IMR-90 (cell line): Measurements from ENCODE around the gene NHP2. TPM values are rescaled to one million over a fixed set of nuclear protein-coding genes. Genes with fewer than 3 reads are reported as not detected.

Source experiments
- ATAC-seq: fragments of 200-7000 bp; cut with Tn5 transposase; 2 replicates; pipeline ENCODE4 v1.9.1; 2020; ENCODE audit warnings: low read depth, mild to moderate bottlenecking, moderate library complexity
- BruUV-seq: library from RNA; stranded (reverse); fragments of 400-500 nt; replicated peaks from 2 replicates; lab custom pipeline; 2021; lab: Mats Ljungman, UMichigan
- CTCF ChIA-PET: fragments of 300-600 bp; formaldehyde crosslinking; extraction: SDS; loops from one replicate; lab custom pipeline; 2021; ENCODE audit warnings: antibody characterized with exemption; lab: Yijun Ruan, JAX
- POLR2A ChIA-PET: fragments of 300-600 bp; sonication (Branson Sonifier 250); formaldehyde crosslinking; loops from one replicate; lab custom pipeline; 2022; ENCODE audit warnings: antibody characterized with exemption; ENCODE audit not compliant: unreplicated experiment; lab: Charles Lee
- DNase-seq: peaks from one replicate; pipeline ENCODE4 v3.0.0; 2013
- H2AFZ ChIP-seq: replicated peaks from 2 replicates; pipeline ENCODE3; 2013; ENCODE audit warnings: low read length, mild to moderate bottlenecking; ENCODE audit not compliant: poor library complexity
- H2AK5ac ChIP-seq: 2 replicates; pipeline ENCODE4 v1.6.1; 2013; ENCODE audit warnings: low read depth, low read length, inconsistent platforms
- H2AK9ac ChIP-seq: replicated peaks from 2 replicates; pipeline ENCODE3; 2013; ENCODE audit warnings: mild to moderate bottlenecking, low read depth, low read length, moderate library complexity; ENCODE audit not compliant: poor library complexity
- H2BK120ac ChIP-seq: 2 replicates; pipeline ENCODE4 v1.6.1; 2013; ENCODE audit warnings: low read depth, low read length, inconsistent platforms
- H2BK15ac ChIP-seq: 3 replicates; pipeline ENCODE4 v1.6.1; 2013; ENCODE audit warnings: low read depth, low read length, inconsistent platforms
- H2BK20ac ChIP-seq: 2 replicates; pipeline ENCODE4 v1.6.1; 2013; ENCODE audit warnings: low read depth, mild to moderate bottlenecking, inconsistent platforms, low read length, moderate library complexity
- H2BK5ac ChIP-seq: 2 replicates; pipeline ENCODE4 v1.6.1; 2013; ENCODE audit warnings: mild to moderate bottlenecking, low read depth, low read length, inconsistent platforms; ENCODE audit not compliant: poor library complexity, severe bottlenecking
- H3K14ac ChIP-seq: replicated peaks from 2 replicates; pipeline ENCODE4 v1.6.1; 2013; ENCODE audit warnings: low read depth, low read length, inconsistent platforms
- H3K18ac ChIP-seq: 2 replicates; pipeline ENCODE4 v1.6.1; 2013; ENCODE audit warnings: low read depth, low read length, control low read depth
- H3K23ac ChIP-seq: 2 replicates; pipeline ENCODE4 v1.6.1; 2013; ENCODE audit warnings: low read depth, low read length, inconsistent platforms
- H3K27ac ChIP-seq: 2 replicates; pipeline ENCODE4 v1.5.1; 2013; ENCODE audit warnings: mild to moderate bottlenecking, control low read depth, low read length; ENCODE audit not compliant: insufficient read depth
- H3K27me3 ChIP-seq: 2 replicates; pipeline ENCODE4 v1.6.1; 2013; ENCODE audit warnings: low read length; ENCODE audit not compliant: control insufficient read depth, insufficient read depth
- H3K36me3 ChIP-seq: 2 replicates; pipeline ENCODE4 v1.6.1; 2013; ENCODE audit warnings: low read length, mixed read lengths; ENCODE audit not compliant: control insufficient read depth, insufficient read depth
- H3K4ac ChIP-seq: 2 replicates; pipeline ENCODE4 v1.6.1; 2013; ENCODE audit warnings: low read depth, low read length, inconsistent platforms
- H3K4me1 ChIP-seq: 2 replicates; pipeline ENCODE4 v1.6.1; 2013; ENCODE audit warnings: low read length, mixed read lengths; ENCODE audit not compliant: control insufficient read depth, insufficient read depth
- H3K4me2 ChIP-seq: 2 replicates; pipeline ENCODE4 v1.6.1; 2013; ENCODE audit warnings: low read depth, mild to moderate bottlenecking, control low read depth, low read length, moderate library complexity
- H3K4me3 ChIP-seq: 2 replicates; pipeline ENCODE4 v1.5.1; 2013; ENCODE audit warnings: low read depth, mild to moderate bottlenecking, control low read depth, low read length, moderate library complexity; ENCODE audit not compliant: insufficient read depth
- H3K56ac ChIP-seq: 2 replicates; pipeline ENCODE4 v1.6.1; 2013; ENCODE audit warnings: low read length, inconsistent platforms; ENCODE audit not compliant: insufficient read depth; ENCODE audit errors: extremely low read depth
- H3K79me1 ChIP-seq, 2 experiments: 2 replicates each; pipeline ENCODE4 v1.6.1; 2013; ENCODE audit warnings: low read length in 2 of 2, inconsistent platforms in 1 of 2, low read depth in 1 of 2
- H3K9ac ChIP-seq: 2 replicates; pipeline ENCODE4 v1.6.1; 2013; ENCODE audit warnings: low read depth, low read length, control low read depth
- H3K9me1 ChIP-seq: 2 replicates; pipeline ENCODE4 v1.6.1; 2013; ENCODE audit warnings: low read length, inconsistent platforms; ENCODE audit not compliant: insufficient read depth
- H3K9me3 ChIP-seq: 2 replicates; pipeline ENCODE4 v1.6.1; 2013; ENCODE audit warnings: low read length; ENCODE audit not compliant: control insufficient read depth, insufficient read depth
- H4K20me1 ChIP-seq: 2 replicates; pipeline ENCODE4 v1.6.1; 2013; ENCODE audit warnings: low read length, inconsistent platforms; ENCODE audit not compliant: insufficient read depth
- H4K5ac ChIP-seq: 2 replicates; pipeline ENCODE4 v1.6.1; 2013; ENCODE audit warnings: mild to moderate bottlenecking, low read depth, low read length, control low read depth
- H4K8ac ChIP-seq, 2 experiments: 2 replicates each; pipeline ENCODE4 v1.6.1; 2013; ENCODE audit warnings: low read depth in 2 of 2, low read length in 2 of 2, control low read depth in 1 of 2, inconsistent platforms in 1 of 2
- H4K91ac ChIP-seq: 2 replicates; pipeline ENCODE4 v1.6.1; 2013; ENCODE audit warnings: low read depth, low read length, inconsistent platforms; ENCODE audit not compliant: insufficient read depth
- BHLHE40 ChIP-seq: fragments of 150-350 bp; IDR thresholded peaks from 2 replicates; pipeline ENCODE4 v1.6.1; 2016; ENCODE audit warnings: mild to moderate bottlenecking, low read depth, low read length
- CHD1 ChIP-seq: IDR thresholded peaks from 2 replicates; pipeline ENCODE4 v1.6.1; 2012; ENCODE audit warnings: low read depth, low read length, improper control_type of control experiment
- ELK1 ChIP-seq: fragments of 150-350 bp; IDR thresholded peaks from 2 replicates; pipeline ENCODE4 v1.6.1; 2016; ENCODE audit warnings: low read depth, mild to moderate bottlenecking, low read length, moderate library complexity, borderline replicate concordance
- FOS ChIP-seq: fragments of 150-350 bp; IDR thresholded peaks from 2 replicates; pipeline ENCODE4 v1.6.1; 2016; ENCODE audit warnings: low read depth, low read length
- MAZ ChIP-seq: IDR thresholded peaks from 2 replicates; pipeline ENCODE4 v1.6.1; 2012; ENCODE audit warnings: low read depth, mild to moderate bottlenecking, low read length, improper control_type of control experiment, moderate library complexity, borderline replicate concordance
- MXI1 ChIP-seq: IDR thresholded peaks from 2 replicates; pipeline ENCODE4 v1.6.1; 2012; ENCODE audit warnings: low read depth, mild to moderate bottlenecking, low read length, moderate library complexity, borderline replicate concordance
- NFE2L2 ChIP-seq: fragments of 150-350 bp; IDR thresholded peaks from 2 replicates; pipeline ENCODE4 v1.6.1; 2016; ENCODE audit warnings: low read depth, mild to moderate bottlenecking, low read length
- RCOR1 ChIP-seq: IDR thresholded peaks from 2 replicates; pipeline ENCODE4 v1.6.1; 2012; ENCODE audit warnings: mild to moderate bottlenecking, low read length, improper control_type of control experiment; ENCODE audit not compliant: insufficient replicate concordance
- WGBS, 2 experiments: methylation state at CpG; one replicate each; pipeline versions ENCODE4 v1.1.5 to v1.1.7; 2013; ENCODE audit warnings: missing lambda C conversion rate in 2 of 2; ENCODE audit not compliant: insufficient read length in 1 of 2; ENCODE audit errors: extremely low coverage in 2 of 2; 5-methylcytosine and 5-hydroxymethylcytosine counted together
- dilution Hi-C: fragments of 300-500 bp; cut with HindIII; formaldehyde crosslinking; loops from one replicate; pipeline ENCODE4 v1.14.3; 2018; ENCODE audit warnings: low sequenced_read_pairs; ENCODE audit not compliant: unreplicated experiment
- in situ Hi-C: fragments of 300-500 bp; cut with MboI; formaldehyde crosslinking; loops from 3 replicates; pipeline ENCODE4 v1.14.3; 2019; ENCODE audit warnings: low sequenced_read_pairs, inconsistent platforms, mixed read lengths
- intact Hi-C: fragments of 100-400 bp; cut with micrococcal nuclease; formaldehyde crosslinking; loops from 2 replicates; pipeline ENCODE4 v1.10.0; 2022
- polyA plus RNA-seq, 3 experiments: library from polyadenylated mRNA; depleted of rRNA; stranded (reverse); fragments of >200 nt; gene quantifications; 2 replicates each; pipeline ENCODE4 v1.2.3, GENCODE V29; 2012; ENCODE audit warnings: low replicate concordance in 1 of 3
- total RNA-seq: library from RNA; depleted of rRNA; stranded (reverse); fragments of >200 nt; gene quantifications from 2 replicates; pipeline ENCODE4 v1.2.3, GENCODE V29; 2012

NHP2 gene
- total and polyA plus RNA-seq, 2 of the 4 experiments (the other 2 are of a cell fraction) = 180 to 278 TPM

GRCh38 chr5:178136990-178137389 is 16.7 kb downstream of the NHP2 start:
- Histone ChIP-seq H3K27me3 (no peaks in the 10 kb centered on the region), H3K14ac (no peak overlapping the region), H4K91ac (no peak overlapping the region), H3K4me2 (no peak overlapping the region), H3K9me1 (peaks cover 4% of the 10 kb centered on the region; the same call in 1 of the 2 replicates), H3K9me3 (no peaks in the 10 kb centered on the region), H4K5ac (no peak overlapping the region), H3K56ac (no peak overlapping the region), H3K18ac (no peak overlapping the region), H3K79me1 (peaks cover 11 to 23% of the 10 kb centered on the region in 2 experiments; a peak in 3 of 4 replicates), H3K4me1 (no peaks in the 10 kb centered on the region), H2AK9ac (no peak overlapping the region), H3K4me3 (no peak overlapping the region), H2AK5ac (no peak overlapping the region), H2BK20ac (no peak overlapping the region), H2BK5ac (no peak overlapping the region), H2AFZ (no peak overlapping the region), H4K8ac (no peak overlapping the region), H3K36me3 (peaks cover 17% of the 10 kb centered on the region), H3K27ac (no peak overlapping the region), H3K9ac (no peak overlapping the region), H4K20me1 (no peaks in the 10 kb centered on the region; the same call in 1 of the 2 replicates), H3K23ac (no peak overlapping the region), H2BK120ac (no peak overlapping the region), H2BK15ac (no peak overlapping the region), H3K4ac (no peak overlapping the region)
- TF ChIP-seq CHD1 (no peak), RCOR1 (no peak), FOS (no peak), MXI1 (no peak), BHLHE40 (no peak), MAZ (no peak), NFE2L2 (no peak), ELK1 (no peak)
- in situ Hi-C loops (no loop called here), intact Hi-C loops (no loop called here), dilution Hi-C loops (no loop called here)
- ChIA-PET POLR2A (no interaction called here), CTCF (interaction anchor here (1.1 kb wide), 1 partner anchor 61 kb away, joined by 3 read pairs; no protein-coding TSS in a partner anchor)
- 95% methylated on average over 4 of the region's 10 CpGs; no CpG with 5 or more reads in 1 of the 2 experiments for WGBS, 2 experiments
- ATAC-seq (no peak), DNase-seq (no peak)
- BruUV-seq = no TSS peak
